Esophagus muscularis mucosa (tissue), 3 donors: ENCODE measurements around the gene SLC25A47.

Source experiments
- POLR2A ChIP-seq: fragments of 450-650 bp; IDR thresholded peaks from one replicate; pipeline ENCODE4 v1.6.1; 2017; ENCODE audit warnings: antibody characterized with exemption, moderate library complexity, mild to moderate bottlenecking, low read depth
- POLR2AphosphoS5 ChIP-seq, 2 donors: sonication (generic); formaldehyde crosslinking; IDR thresholded peaks; one replicate each; pipeline ENCODE4 v1.6.1; 2017; ENCODE audit warnings: antibody characterized with exemption in 2 of 2
- TF ChIP-seq, protein P1 (sequence below), 3 experiments: fragments of 200-600 bp in 2 of 3; fragments of 450-650 bp in 1 of 3; sonication (generic) in 2 of 3; IDR thresholded peaks; one replicate each; pipeline ENCODE4 v1.5.1; 2017 to 2019; ENCODE audit warnings: antibody characterized with exemption in 3 of 3, mild to moderate bottlenecking in 2 of 3, moderate library complexity in 1 of 3

DNA sequence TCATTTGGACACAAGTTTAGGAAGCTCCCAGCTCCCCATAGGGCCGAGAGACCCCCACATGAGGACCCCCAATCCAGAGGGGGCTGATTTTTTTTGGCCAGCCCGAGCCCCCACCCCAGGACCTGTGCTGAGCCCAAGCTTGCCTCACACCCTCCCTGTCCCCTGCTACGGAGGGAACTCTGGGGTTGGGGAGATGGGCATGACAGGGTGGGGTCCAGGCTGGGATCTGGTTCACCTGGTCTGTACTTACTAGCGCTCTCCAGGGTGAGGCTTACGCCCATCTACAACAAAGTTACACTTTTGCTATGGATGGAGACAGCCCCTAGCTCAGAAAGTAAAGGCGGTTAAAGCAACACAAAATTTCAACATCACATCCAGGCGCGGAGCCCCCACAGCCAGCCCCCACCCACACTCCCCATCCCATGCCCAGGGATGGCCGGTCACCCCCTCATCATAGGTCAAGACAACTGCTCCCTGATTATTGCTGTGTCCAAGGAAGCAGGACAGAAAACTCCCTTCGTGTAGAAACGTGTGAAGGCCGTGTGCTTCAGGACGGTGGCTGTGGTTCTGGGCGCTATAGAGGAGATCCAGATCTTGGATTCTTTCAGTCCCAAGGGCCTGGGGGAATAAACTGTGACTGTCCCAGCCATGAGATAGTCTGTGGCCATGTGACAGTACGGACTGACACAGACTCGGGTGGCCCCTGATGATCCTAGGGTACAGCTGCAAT is 27.6 kb upstream of the SLC25A47 start:
- TF ChIP-seq POLR2AphosphoS5 (IDR thresholded peaks at IDR 0.05): no peak
- TF ChIP-seq, protein P1, sequence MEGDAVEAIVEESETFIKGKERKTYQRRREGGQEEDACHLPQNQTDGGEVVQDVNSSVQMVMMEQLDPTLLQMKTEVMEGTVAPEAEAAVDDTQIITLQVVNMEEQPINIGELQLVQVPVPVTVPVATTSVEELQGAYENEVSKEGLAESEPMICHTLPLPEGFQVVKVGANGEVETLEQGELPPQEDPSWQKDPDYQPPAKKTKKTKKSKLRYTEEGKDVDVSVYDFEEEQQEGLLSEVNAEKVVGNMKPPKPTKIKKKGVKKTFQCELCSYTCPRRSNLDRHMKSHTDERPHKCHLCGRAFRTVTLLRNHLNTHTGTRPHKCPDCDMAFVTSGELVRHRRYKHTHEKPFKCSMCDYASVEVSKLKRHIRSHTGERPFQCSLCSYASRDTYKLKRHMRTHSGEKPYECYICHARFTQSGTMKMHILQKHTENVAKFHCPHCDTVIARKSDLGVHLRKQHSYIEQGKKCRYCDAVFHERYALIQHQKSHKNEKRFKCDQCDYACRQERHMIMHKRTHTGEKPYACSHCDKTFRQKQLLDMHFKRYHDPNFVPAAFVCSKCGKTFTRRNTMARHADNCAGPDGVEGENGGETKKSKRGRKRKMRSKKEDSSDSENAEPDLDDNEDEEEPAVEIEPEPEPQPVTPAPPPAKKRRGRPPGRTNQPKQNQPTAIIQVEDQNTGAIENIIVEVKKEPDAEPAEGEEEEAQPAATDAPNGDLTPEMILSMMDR (IDR thresholded peaks at IDR 0.05): no peak
- no peak for TF ChIP-seq POLR2A
